Fibroblast of skin of abdomen (primary cell): Measurements from ENCODE around the gene RFWD3.

Source experiments
- DNase-seq: peaks from one replicate; pipeline ENCODE4 v3.0.0-alpha.2; 2013

The RFWD3 gene

DNA sequence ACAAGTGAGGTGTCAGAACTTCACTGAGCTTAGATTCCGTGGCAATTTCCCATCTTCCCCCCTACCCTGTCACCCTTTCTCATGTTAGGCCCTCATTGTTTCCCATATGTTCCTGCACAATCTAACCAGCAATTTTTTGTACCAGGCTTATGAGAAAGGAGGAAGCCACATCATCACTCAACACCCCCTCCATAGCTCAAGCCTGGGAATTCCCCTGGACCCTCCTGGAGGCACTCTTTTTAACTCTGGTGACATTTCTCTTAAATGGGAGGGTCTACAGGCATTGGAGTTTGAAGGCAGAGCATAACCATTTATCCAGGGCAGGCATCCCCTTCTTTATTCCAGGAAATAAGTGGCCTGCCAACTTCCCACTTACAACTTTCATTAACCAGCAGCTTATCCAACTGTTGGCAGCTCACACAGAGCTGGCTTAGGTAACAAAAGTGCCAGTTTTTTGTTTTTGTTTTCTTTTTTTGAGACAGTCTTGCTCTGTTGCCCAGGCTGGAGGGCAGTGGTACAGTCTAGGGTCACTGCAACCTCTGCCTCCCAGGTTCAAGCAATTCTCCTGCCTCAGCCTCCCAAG is 49.4 kb downstream of the RFWD3 start:
- no peak for DNase-seq

DNA sequence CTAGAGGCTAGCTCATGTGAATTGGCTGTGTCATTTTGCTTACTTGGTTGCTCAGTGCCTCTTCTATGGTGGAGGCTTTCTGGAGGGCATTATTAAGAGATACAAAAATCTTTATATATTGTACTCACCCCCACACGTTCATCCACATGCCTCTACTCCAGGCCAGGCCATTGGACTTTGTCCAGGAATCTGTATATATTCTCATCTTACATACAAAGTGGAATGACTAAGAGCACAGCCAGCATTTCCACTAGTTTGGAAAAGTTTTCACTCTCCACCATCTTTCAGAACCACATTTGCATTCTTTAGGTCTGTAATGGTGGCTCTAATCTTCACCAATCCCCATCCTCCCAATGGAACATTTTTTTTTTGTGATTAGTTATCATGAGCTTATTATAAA is 55.0 kb downstream of the RFWD3 start:
- DNase-seq: peak; percentile 77

DNA sequence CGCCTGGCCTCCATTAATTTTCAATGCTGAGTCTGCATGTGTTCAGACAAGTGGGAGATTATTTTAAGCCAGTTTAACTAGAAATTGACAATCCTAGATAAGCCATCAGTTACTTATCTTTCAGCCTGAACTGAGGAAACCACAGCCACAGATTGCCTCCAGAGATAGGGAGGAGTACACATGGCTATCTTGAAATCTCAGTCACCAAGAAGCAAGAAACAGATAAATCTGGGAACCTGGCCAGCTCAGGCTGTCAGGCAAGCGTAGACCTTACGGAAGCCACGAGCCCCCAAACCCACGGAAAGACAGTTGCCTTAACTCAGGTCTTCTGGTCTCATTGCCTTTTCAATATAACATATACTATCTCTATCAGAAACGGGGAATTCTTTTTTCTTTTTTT is 57.7 kb downstream of the RFWD3 start:
- DNase-seq: no peak

DNA sequence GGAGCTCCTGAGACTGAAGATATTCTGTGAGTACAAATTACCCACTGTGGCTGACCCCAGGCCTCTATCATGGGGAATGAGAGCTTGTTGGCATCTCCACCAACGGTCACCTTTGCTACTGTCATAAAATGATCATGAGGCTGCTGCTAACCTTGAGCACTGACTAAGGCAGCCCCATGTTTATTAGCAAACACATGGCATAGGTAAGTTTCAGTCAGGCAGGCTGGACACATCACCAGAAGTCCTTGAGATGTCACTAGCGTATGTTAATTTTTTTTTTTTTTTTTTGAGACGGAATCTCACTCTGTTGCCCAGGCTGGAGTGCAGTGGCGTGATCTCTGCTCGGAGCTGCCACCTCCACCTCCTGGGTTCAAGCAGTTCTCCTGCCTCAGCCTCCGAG is 58.3 kb downstream of the RFWD3 start:
- no peak for DNase-seq

DNA sequence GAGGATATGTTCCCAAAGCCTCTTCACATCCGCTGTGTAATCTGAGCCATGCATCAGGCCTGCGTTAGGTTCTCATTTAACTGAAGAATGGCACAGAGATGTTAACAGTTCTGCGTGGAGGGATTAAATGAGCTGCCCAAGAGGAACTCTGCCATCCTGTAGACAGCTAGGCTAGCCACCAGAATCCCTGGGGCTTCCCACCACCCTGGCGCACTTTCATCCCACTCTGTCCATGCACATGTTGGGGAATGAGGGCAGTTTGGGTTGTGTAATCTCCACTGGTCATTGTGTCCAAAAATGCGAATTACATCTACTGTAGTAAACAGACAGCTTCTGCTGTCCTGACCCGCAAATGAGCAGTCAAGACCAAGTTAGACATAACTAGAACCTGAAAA is 58.7 kb downstream of the RFWD3 start:
- peak; percentile 28 for DNase-seq

DNA sequence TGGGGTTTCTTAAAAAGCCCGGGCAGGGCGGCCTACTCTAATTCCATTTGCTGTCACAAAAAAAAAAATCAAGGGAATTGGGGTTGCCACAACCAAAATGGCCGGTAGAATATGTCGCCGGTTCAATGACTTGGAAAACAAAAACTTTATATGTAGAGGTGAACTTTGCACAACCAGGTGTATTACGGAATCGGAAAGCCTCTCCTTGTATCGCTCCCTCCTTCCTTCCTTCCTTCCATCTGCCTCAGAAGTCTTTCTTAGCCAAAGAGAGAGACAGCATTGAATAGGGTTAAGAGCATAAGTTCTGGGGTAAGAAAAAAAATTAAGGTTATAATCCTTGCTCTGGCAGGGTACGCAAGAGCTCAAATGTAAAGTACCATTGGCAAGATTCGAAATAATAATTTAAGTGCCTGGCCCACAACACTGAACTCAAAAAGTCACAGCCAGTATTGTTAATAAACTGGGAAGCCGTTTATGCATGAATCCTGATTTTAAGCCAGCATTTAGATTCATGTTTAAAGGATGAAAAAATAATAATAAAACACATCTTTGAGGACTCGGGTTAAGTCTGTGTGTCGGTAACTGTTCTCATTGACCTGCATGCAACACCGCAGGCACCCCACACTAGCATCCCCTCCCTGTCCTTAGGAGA is 59.2 kb downstream of the RFWD3 start:
- DNase-seq: no peak

DNA sequence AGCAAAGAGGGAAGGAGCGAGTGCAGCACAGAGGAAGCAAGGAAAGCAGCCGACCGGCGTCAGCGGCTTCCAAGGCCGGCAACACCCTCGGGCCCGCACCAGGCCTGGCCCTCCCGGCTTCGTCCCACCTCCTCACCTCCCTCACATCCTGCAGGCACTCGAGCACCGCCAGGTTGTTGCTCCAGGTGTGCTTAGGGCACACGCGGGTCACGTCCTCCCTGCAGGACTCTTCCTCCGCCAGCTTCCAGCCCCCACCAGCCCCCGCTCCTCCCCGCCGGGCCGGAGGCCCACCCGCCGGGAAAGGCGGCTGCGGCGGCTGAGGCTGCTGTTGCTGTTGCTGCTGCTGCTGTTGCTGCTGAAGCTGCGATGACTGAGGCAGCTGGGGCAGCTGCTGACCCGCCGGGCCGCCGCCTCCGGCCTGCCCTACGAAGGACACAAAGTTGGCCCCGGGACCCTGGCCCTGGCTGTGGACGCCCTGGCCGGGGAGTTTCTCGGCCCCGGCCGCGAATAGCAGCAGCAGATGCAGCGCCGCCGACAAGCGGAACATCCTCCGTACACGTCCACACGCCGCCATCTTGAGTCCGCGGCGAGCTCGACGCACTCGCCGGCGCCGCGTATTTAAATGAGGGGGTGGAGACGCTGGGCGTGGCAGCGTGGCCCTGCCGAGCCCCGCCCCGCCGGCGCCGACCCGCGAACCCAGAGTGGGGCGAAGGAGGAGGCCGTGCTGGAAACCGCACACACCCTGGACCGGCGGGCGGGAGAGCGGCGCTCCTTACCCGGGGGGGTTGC is 60.0 kb downstream of the RFWD3 start, which contains the start of gene GLG1:
Gene GLG1 (minus strand): TSS at position 594 of the 789 bp plus-strand sequence. CDS start 20 bp downstream, at position 574.
- DNase-seq: peak; percentile 91

DNA sequence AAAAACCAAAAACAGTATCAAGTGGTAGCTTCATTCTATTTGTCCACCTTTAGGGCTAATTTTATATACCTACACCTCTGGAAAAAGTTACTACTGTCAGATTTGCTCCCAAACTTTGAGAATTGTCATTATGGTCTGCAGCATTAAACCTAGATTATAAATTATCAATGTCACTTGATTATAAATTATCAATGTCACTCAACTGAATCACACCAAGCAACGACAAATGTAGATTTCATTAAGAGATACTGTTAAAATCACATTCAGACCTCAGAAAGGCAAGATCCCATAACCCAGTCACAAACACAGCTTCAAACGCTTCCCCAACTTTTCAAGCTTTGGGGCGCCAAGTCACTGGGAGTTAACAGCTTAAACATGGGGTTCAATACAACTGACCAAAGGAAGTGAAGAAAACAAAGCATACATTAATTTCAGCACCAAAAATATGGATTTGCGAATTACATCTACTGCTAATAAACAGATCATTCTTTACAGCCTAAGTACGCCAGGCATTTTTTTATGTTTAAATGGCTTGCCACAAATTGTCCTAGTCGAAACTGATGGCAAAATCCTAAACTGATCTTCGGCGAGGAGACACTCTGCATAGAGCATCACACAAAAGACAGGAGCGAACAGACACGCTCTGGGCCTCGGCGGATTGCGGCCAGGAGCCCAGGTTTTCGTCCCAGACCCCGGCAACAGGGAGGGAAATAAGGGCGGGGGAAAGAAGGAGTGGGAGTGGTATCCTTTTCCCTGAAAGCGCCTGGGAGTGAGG is 60.7 kb downstream of the RFWD3 start:
- DNase-seq: peak; percentile 34

DNA sequence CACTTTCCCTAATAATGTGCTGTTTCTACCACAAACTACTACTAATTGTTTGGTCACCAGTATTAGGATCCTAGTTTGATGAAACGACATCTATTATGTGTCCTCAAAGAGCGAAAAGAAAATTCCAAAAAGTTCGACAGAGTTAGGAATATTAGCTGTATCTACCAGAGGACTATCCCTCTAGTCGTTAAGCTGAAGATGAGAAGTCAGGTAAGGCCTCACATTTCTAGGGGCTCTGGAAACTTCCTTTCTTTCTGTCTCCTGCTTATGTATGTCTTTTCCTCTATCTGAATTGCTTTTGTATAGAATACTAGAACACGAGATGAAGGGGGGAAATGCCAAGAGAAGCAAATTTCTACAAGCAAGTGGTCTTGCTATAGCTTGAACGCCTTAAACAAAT is 61.3 kb downstream of the RFWD3 start:
- no peak for DNase-seq

DNA sequence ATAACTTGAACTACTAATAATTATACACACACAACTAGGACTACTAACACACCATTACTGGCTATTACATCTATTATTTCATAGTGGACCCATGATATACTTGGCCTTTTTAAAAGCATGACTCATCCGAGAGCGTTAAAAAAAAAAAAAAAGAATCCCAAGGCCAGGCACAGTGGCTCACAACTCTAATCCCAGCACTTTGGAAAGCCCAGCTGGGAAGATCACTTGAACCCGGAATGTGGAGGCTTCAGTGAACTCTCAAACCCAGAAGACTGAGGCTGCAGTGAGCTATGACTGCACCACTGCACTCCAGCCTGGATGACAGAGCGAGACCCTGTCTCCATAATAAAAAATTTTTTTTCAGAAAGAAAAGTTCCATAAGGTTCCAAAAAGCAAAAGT is 62.8 kb downstream of the RFWD3 start:
- no peak for DNase-seq

DNA sequence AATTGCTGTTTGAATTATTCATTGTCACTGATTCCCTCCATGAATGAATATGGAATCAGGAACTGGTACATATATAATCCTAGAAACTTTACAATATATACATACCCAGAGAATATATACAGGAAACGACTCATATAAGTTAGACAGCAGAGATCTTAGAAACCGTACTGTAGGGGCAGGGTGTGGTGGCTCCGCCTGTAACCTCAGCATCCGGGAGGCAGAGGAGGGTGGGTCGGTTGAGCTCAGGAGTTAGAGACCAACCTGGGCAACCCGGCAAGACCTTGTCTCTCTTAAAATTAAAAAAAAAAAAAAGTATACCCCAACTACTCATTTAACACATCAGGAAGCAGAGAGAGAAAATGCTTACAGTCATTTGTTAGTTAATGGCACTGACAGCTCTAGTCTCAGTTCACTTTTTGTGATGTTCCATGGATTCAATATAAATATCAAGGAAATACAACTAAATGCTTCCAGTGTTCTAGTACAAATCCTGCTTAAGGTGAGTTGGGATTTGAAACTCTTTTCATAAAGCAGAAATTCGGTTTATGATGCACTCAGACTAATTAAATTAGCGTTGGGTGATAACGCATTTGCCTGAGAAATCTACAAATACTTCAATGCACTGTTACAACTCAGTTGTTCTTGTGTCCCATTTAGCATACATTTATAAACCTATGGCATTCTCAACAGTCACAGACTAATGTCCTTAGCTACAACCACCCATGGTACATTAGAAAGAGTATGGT is 65.4 kb downstream of the RFWD3 start:
- DNase-seq: no peak

DNA sequence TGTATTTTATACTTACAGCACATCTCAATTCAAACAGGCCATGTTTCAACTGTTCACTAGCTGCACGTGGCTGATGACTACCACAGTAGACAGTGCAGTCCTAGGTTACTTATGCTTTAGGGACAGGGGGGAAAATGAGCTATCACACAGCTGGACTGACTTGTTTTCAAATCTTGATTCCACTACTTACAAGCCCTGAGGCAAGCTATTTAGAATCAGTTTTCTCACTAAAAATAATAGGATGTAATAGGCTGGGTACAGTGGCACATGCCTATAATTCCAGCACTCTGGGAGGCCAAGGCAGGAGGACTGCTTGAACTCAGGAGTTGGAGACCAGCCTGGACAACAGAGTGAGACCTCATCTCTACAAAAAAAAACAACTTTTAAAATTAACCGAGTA is 70.1 kb downstream of the RFWD3 start:
- no peak for DNase-seq

DNA sequence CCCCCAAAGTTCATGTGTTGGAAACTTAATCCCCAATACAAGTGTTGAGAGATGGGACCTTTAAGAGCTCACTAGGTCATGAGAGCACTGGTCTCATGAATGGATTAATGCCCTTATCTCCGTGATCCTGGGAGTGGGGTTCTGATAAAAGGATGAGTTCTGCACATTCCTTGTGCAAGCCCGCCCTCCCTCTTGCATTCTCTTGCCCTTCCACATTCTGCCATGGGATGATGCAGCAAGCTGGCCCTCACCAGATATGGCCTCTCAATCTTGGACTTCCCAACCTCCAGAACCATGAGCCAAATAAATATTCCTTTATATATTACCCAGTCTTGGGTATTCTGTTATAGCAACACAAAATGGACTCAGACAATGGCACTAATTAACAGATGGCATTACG is 73.8 kb downstream of the RFWD3 start:
- DNase-seq: no peak

DNA sequence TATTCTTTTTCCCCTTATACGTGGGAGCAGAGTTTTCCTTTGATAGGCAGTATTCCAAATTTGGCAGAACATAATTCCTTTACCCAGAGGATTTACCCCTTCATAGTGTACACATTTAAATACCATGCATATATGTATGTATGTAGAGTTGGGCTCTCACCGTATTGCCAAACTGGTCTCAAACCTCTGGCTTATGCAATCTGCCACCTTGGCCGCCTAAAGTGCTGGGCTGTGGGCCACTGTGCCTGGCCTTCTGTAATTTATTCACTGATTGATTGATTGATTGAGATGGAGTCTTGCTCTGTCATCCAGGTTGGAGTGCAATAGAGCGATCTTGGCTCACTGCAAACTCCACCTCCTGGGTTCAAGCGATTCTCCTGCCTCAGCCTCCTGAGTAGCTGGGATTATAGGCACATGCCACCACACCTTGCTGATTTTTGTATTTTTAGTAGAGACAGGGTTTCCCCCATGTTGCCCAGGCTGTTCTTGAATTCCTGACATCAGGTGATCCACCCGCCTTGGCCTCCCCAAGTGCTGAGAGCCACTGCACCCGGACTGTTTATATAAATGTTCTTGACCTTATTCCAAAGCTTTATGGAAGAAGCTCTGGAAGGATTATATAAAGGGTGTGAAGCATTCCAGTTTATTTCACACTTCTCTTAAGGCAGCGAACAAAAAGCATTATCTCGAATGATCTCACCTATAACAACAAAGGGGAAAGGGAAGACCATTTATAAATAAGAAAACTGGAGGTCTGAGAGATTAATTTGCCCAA is 74.6 kb downstream of the RFWD3 start:
- DNase-seq: no peak

DNA sequence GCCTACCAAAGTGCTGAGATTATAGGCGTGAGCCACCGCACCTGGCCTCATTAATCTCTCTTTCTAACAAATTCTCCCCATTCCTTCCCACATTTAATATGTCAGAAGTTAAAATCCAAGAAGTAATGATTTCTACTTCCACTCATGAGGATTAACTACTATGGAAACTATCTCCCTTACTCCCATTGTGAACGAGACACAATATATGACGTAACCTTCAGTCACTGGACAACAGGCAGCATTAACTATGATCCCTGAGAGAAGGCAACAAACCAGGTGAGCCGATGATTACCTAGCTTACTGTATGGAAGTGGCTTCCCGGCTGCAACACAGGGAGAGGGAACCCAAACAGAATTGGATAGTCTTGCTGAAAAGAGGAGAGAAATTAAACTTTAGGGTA is 79.7 kb downstream of the RFWD3 start:
- no peak for DNase-seq

DNA sequence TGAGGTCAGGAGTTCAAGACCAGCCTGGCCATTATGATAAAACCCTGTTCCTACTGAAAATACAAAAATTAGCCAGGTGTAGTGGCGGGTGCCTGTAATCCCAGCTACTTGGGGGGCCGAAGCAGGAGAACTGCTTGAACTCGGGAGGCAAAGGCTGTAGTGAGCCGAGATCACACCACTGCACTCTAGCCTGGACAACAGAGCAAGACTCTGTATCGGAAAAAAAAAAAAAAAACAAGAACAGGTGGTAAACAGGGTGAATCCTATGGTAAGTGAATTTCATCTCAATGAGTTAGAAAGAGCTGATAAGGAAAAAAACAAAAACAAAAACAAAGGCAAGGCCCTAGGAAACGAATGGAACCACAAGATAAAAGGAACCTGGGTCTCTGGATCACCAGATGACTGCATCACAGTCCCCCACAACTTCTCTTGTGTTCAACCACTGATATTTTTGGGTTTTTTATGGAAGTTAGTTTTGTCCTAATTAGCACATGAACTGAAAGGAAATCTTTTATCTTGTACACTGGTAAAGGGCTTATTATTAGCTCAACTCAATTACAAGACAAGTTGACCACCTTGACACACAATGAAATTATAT is 80.7 kb downstream of the RFWD3 start:
- DNase-seq: no peak

DNA sequence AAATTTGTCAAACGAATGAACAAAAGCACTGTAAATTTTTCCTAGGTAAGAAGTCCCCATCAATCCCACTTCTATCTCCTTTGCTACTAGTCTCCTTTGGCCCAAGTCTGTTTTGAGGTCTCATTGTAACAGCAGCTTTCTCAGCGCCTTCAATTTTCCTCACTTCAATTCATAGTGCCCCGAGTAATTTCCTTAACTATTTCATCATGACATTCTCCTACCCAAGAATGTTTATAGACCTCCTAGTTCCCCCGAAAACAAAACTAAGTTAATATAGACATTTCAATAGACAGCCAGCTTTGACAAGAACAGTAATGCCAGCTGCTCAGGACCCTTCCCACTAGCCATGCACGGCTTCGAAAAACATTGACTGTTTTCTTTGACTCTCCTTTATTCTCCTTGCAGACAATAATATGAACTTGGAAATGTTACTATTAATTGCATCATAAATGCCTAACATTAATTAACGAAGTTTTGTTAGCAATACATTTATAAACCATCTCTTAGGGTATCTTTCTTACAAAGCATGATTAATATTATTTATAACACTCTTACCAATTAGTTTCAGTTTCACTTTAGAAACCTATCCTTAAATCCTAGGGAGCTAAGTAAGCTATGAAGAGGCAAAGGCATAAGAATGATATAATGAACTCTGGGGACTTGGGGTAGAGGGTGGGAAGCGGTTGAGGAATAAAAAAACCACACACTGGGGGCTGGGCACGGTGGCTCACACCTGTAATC is 82.6 kb downstream of the RFWD3 start:
- peak; percentile 46 for DNase-seq

DNA sequence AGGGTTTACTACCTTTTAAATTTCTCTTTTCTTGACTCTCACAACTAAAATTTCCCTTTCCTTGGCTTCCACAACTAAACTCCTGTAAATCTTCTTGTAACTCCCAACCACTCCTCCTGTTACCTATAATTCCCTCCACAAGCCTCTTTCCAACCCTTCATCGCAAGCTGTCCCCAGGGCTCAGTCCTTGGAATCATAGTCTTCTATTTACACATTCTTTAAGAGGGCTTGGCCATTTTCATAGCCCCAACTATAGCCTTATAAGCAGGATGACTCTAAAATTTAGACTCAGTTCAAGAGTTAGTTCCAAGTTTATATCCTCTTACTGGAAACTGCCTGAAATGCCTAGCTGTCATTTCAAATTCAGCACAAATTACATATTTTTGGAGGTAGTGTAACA is 83.7 kb downstream of the RFWD3 start:
- DNase-seq: no peak

DNA sequence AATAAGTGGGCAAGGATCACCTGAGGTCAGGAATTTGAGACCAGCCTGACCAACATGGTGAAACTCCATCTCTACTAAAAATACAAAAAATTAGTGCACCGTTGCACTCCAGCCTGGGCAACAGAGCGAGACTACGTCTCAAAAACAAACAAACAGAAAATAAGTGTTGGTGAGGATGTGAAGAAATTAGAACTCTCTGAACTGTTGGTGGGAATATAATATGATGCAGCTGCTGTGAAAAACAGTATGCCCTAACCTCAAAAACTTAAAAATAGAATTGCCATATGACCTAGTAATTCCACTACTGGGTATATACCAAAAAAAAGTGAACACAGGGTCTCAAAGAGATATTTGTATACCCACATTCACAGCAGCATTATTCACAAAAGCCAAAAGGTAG is 85.8 kb downstream of the RFWD3 start:
- no peak for DNase-seq

DNA sequence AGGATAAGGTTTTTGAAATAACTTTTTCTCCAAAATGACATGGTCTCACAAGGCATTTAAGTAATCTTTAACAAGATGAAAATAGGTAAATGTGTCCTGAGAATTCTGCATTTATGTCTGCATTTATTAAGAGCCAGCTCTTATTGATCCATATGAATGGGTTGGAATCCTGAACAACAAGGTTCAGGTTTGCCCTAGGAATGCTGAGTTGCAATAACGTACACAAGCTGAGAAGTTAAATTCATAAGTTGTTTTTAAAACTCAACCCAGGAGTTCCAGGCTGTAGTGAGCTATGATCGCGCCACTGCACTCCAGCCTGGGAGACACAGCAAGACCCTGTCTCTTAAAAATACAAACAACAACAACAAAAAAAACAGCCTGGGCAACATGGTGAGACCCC is 87.8 kb downstream of the RFWD3 start:
- no peak for DNase-seq
